ENCODE measurements around the gene PCLO. TPM values are rescaled to one million over a fixed set of nuclear protein-coding genes. Genes with fewer than 3 reads are reported as not detected.

Gene PCLO
- total RNA-seq, 1 donor from 2014 or later: 5.3 TPM

DNA sequence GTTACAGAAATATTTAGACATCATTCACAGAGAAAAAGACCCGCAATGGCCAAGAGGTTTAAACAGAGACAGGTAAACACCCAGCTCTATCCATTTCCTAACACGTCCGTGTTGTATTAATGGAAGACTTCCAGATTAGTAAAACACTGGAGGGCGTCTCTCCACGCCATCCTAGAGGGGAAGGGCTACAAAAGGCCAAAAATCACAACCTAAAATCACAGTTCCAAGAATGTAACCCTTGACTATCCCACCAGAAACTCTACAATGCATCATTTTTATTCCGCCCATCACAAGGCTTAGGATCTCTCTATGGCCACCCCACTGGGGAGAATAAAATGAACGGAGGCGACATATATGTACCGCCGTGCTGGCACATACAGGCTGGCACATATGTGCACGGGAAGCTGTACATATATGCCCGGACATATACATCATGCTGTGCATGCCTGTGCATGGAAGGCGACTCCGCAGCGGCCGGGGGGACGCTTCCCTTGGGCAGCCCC is 734 bp downstream of the PCLO start:
- Mint-ChIP-seq H3K4me1 (peaks cover 13% of the 10 kb centered on the region), H3K36me3 (no peaks in the 10 kb centered on the region), H3K4me3 (peak overlapping the region; percentile 76), H3K27ac (peak overlapping the region; percentile 50), H3K9me3 (no peaks in the 10 kb centered on the region), H3K27me3 (ENCODE audit: low read depth) (no peaks in the 10 kb centered on the region)
- DNase-seq (ENCODE audit: low spot score in 2 of 2, unreplicated experiment in 2 of 2): no peak
- TF ChIP-seq, protein P1, sequence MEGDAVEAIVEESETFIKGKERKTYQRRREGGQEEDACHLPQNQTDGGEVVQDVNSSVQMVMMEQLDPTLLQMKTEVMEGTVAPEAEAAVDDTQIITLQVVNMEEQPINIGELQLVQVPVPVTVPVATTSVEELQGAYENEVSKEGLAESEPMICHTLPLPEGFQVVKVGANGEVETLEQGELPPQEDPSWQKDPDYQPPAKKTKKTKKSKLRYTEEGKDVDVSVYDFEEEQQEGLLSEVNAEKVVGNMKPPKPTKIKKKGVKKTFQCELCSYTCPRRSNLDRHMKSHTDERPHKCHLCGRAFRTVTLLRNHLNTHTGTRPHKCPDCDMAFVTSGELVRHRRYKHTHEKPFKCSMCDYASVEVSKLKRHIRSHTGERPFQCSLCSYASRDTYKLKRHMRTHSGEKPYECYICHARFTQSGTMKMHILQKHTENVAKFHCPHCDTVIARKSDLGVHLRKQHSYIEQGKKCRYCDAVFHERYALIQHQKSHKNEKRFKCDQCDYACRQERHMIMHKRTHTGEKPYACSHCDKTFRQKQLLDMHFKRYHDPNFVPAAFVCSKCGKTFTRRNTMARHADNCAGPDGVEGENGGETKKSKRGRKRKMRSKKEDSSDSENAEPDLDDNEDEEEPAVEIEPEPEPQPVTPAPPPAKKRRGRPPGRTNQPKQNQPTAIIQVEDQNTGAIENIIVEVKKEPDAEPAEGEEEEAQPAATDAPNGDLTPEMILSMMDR (IDR thresholded peaks at IDR 0.05; ENCODE audit: unreplicated experiment): no peak

DNA sequence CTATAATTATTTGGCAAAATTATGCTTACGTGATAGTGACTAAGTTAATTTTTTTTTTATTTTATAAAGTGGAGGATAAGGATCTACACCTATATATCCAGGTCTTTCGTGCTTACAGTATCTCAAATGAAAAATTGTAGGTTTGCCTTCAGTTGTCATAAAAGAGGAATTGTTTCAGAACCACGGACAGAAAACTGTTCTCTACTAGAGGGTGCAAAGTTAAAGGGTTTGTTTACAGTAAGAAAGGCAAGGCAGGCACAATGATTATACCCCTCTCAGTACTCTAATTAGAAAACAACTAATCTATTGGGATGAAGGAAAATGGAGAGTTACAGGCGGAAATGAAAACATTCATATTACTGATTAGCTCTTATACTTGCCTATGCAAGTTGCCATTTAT is 1.5 kb downstream of the PCLO start:
- no peaks in the 10 kb centered on the region for H3K36me3 Mint-ChIP-seq
- no peak overlapping the region for H3K27ac Mint-ChIP-seq
- peak overlapping the region; percentile 49 for H3K4me3 Mint-ChIP-seq
- H3K27me3 Mint-ChIP-seq (ENCODE audit: low read depth): no peaks in the 10 kb centered on the region
- H3K9me3 Mint-ChIP-seq: no peaks in the 10 kb centered on the region
- H3K4me1 Mint-ChIP-seq: peaks cover 13% of the 10 kb centered on the region
- DNase-seq (ENCODE audit: low spot score in 2 of 2, unreplicated experiment in 2 of 2): no peak
- TF ChIP-seq, protein P1 (IDR thresholded peaks at IDR 0.05; ENCODE audit: unreplicated experiment): no peak

DNA sequence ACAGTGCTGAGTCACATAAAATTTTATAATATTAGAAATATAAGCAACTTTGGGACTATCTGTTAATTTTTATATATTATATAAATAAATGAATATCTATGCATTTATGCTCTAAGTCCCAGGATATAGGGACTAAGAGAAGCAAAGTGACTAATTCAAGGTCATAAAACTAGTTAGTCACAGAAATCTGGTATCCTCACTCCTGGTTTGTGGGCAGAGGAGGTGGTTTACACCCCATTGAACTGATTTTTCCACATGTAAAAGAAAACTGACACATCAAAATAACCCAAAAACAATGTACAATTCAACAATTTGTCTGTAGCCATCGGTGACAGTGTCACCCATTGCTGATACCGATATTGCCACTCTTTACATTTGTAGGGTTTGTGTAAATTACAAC is 3.0 kb downstream of the PCLO start:
- peaks cover 13% of the 10 kb centered on the region for H3K4me1 Mint-ChIP-seq
- peaks cover 6% of the 10 kb centered on the region for H3K36me3 Mint-ChIP-seq
- TF ChIP-seq, protein P1 (IDR thresholded peaks at IDR 0.05; ENCODE audit: unreplicated experiment): no peak
- no peaks in the 10 kb centered on the region for H3K27me3 Mint-ChIP-seq (ENCODE audit: low read depth)
- no peak overlapping the region for H3K4me3 Mint-ChIP-seq
- H3K27ac Mint-ChIP-seq: no peak overlapping the region
- DNase-seq (ENCODE audit: low spot score in 2 of 2, unreplicated experiment in 2 of 2): no peak
- no peaks in the 10 kb centered on the region for H3K9me3 Mint-ChIP-seq

DNA sequence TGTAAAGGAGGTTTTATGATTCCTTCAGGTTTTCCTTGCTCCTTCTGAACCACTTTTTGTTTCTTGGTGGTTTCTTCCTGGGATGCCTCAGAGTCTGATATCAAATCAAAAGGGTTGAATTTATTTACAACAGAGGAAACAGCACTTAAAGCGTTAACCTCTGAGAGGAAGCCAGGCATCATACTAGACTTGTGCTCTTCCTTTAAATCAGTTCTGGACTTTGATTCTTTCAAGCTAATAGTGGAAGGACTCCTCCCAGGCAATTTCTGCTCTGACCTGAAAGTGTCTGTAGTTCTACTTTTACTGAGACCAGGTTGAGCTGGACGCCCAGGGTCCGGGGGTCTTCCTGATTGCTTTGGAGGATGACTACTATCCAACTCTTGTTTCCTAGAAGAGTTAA is 6.7 kb downstream of the PCLO start:
- H3K9me3 Mint-ChIP-seq: no peaks in the 10 kb centered on the region
- H3K4me3 Mint-ChIP-seq: no peak overlapping the region
- DNase-seq (ENCODE audit: low spot score in 2 of 2, unreplicated experiment in 2 of 2): no peak
- no peak overlapping the region for H3K27ac Mint-ChIP-seq
- no peaks in the 10 kb centered on the region for H3K27me3 Mint-ChIP-seq (ENCODE audit: low read depth)
- TF ChIP-seq, protein P1 (IDR thresholded peaks at IDR 0.05; ENCODE audit: unreplicated experiment): no peak
- H3K36me3 Mint-ChIP-seq: peaks cover 14% of the 10 kb centered on the region
- H3K4me1 Mint-ChIP-seq: peaks cover 5% of the 10 kb centered on the region

DNA sequence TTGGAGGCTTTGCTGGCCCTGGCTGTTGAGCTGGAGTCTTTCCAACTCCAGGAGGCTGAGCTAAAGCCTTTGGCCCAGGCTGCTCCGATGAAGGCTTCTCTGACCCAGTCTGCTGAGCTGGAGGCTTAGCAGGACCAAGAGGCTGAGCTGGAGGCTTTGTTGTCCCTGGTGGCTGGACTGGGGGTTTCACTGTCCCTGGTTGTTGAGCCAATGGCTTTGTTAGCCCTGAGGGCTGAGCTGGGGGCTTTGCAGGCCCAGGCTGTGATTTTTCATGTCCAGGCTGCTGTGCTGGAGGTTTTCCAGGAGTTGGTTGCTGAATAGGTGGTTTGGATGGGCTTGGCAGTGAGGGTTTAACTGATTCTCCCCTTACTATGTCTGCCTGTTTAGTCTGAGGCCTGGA is 7.3 kb downstream of the PCLO start:
- no peak for DNase-seq (ENCODE audit: low spot score in 2 of 2, unreplicated experiment in 2 of 2)
- H3K4me3 Mint-ChIP-seq: no peak overlapping the region
- H3K36me3 Mint-ChIP-seq: peaks cover 14% of the 10 kb centered on the region
- H3K27me3 Mint-ChIP-seq (ENCODE audit: low read depth): no peaks in the 10 kb centered on the region
- H3K9me3 Mint-ChIP-seq: no peaks in the 10 kb centered on the region
- peaks cover 5% of the 10 kb centered on the region for H3K4me1 Mint-ChIP-seq
- H3K27ac Mint-ChIP-seq: no peak overlapping the region
- TF ChIP-seq, protein P1 (IDR thresholded peaks at IDR 0.05; ENCODE audit: unreplicated experiment): no peak

DNA sequence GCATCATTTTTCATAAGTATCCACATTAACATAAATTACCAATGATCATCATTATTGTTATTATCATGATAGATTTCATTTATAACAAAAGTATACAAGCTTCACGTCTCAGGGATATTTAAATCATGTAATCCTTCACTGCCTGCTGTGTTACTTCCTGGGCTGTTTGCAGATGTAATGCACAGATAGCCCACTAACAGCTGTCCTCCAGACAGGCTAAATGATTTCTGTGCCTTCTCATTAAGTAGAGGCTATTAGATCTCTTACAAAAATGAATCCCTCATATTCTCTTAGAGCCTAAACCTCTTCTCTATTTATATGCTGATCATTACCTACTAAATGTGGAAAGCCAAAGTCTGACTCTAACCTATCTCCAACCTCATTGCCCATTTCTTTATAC is 9.3 kb downstream of the PCLO start:
- TF ChIP-seq, protein P1 (IDR thresholded peaks at IDR 0.05; ENCODE audit: unreplicated experiment): no peak
- peaks cover 16% of the 10 kb centered on the region for H3K36me3 Mint-ChIP-seq
- H3K9me3 Mint-ChIP-seq: no peaks in the 10 kb centered on the region
- no peak for DNase-seq (ENCODE audit: low spot score in 2 of 2, unreplicated experiment in 2 of 2)
- H3K4me1 Mint-ChIP-seq: peaks cover 5% of the 10 kb centered on the region
- no peak overlapping the region for H3K27ac Mint-ChIP-seq
- H3K27me3 Mint-ChIP-seq (ENCODE audit: low read depth): no peaks in the 10 kb centered on the region
- no peak overlapping the region for H3K4me3 Mint-ChIP-seq

Measured in mesothelial cell of epicardium (in vitro differentiated cells).